Natural killer cell (primary cell): ENCODE measurements around the gene AGPAT1. TPM values are rescaled to one million over a fixed set of nuclear protein-coding genes. Genes with fewer than 3 reads are reported as not detected.

Experiments
- ATAC-seq, 3 donors: fragments of 150-1000 bp in 2 of 3; fragments of 200-7000 bp in 1 of 3; cut with Tn5 transposase; 1 replicate in 1 of 3; 2 replicates in 2 of 3; pipeline ENCODE4 v1.10.0; 2021; ENCODE audit warnings: mild to moderate bottlenecking in 2 of 3, moderate library complexity in 2 of 3
- DNase-seq, 2 donors: peaks; one replicate each; pipeline versions ENCODE4 v3.0.0 to v3.0.0-alpha.2; 2013 to 2021; ENCODE audit warnings: mixed read lengths in 1 of 2
- H3K27ac ChIP-seq: one replicate; pipeline ENCODE4 v1.5.1; 2013; ENCODE audit warnings: mild to moderate bottlenecking, low read length
- H3K27me3 ChIP-seq: one replicate; pipeline ENCODE4 v1.6.1; 2013; ENCODE audit warnings: low read length; ENCODE audit not compliant: control insufficient read depth, insufficient read depth
- H3K36me3 ChIP-seq: one replicate; pipeline ENCODE4 v1.6.1; 2013; ENCODE audit warnings: low read length; ENCODE audit not compliant: control insufficient read depth, insufficient read depth
- H3K4me1 ChIP-seq: one replicate; pipeline ENCODE4 v1.6.1; 2013; ENCODE audit warnings: low read length; ENCODE audit not compliant: control insufficient read depth, insufficient read depth
- H3K4me3 ChIP-seq: one replicate; pipeline ENCODE4 v1.5.1; 2013; ENCODE audit warnings: low read length
- H3K9me3 ChIP-seq: one replicate; pipeline ENCODE4 v1.6.1; 2013; ENCODE audit warnings: low read length; ENCODE audit not compliant: control insufficient read depth, insufficient read depth
- H3K27ac Mint-ChIP-seq, 2 donors: one replicate each; pipeline ENCODE4 v1.8.0; 2022; ENCODE audit warnings: mild to moderate bottlenecking in 2 of 2, mixed read lengths in 2 of 2, moderate library complexity in 1 of 2
- H3K27me3 Mint-ChIP-seq, 2 donors: one replicate each; pipeline ENCODE4 v1.8.0; 2022; ENCODE audit warnings: low read depth in 2 of 2, mixed read lengths in 2 of 2
- H3K36me3 Mint-ChIP-seq: one replicate; pipeline ENCODE4 v1.8.0; 2022; ENCODE audit warnings: mixed read lengths
- H3K4me1 Mint-ChIP-seq, 2 donors: one replicate each; pipeline ENCODE4 v1.8.0; 2022; ENCODE audit warnings: mixed read lengths in 2 of 2
- H3K4me3 Mint-ChIP-seq: one replicate; pipeline ENCODE4 v1.8.0; 2022; ENCODE audit warnings: mild to moderate bottlenecking, moderate library complexity, mixed read lengths
- H3K9me3 Mint-ChIP-seq, 2 donors: one replicate each; pipeline ENCODE4 v1.8.0; 2022; ENCODE audit warnings: mixed read lengths in 2 of 2
- CTCF ChIP-seq: fragments of 200-600 bp; IDR thresholded peaks from one replicate; pipeline ENCODE4 v1.8.0; 2022; ENCODE audit warnings: antibody characterized with exemption
- WGBS: methylation state at CpG from one replicate; pipeline ENCODE4 v1.1.7; 2013; ENCODE audit warnings: missing lambda C conversion rate; ENCODE audit not compliant: insufficient coverage; 5-methylcytosine and 5-hydroxymethylcytosine counted together
- intact Hi-C: fragments of 100-400 bp; cut with micrococcal nuclease; formaldehyde crosslinking; loops from one replicate; pipeline ENCODE4 v1.14.2; 2022
- total RNA-seq, 4 donors: library from RNA; stranded (reverse); fragments of 120-200 nt in 1 of 4; gene quantifications; one replicate each; pipeline versions ENCODE4 v1.2.3 to v1.2.4, GENCODE V29; 2013 to 2022

Gene AGPAT1
- total RNA-seq, 3 donors from 2014 or later (not counting 1 experiment from before 2014, with no cell fraction given), result 29.5 to 31.9 (median 31.2) TPM

- TF ChIP-seq CTCF, result no peak
- Histone ChIP-seq H3K27ac (no peak within 1 kb of the TSS), H3K4me3 (no peak within 1 kb of the TSS), H3K36me3 (peaks cover 7% of the 10 kb centered on the region), H3K4me1 (no peaks in the 10 kb centered on the region), H3K27me3 (no peaks in the 10 kb centered on the region), H3K9me3 (no peaks in the 10 kb centered on the region)
- Mint-ChIP-seq H3K4me3 (no peak within 1 kb of the TSS), H3K4me1 (no peaks in the 10 kb centered on the region), H3K36me3 (no peaks in the 10 kb centered on the region), H3K27ac (no peak within 1 kb of the TSS), H3K27me3 (no peaks in the 10 kb centered on the region), H3K9me3 (no peaks in the 10 kb centered on the region)
- intact Hi-C loops, result no loop called here
- DNase-seq (no peak), ATAC-seq (no peak)
These were observed 11.6 kb downstream of the AGPAT1 start, which contains the start of gene EGFL8 for GRCh38 chr6:32164295-32164694. Gene EGFL8, plus strand, starts transcription at chr6:32164595. Its CDS starts 1,571 bp downstream, at chr6:32166166.

GRCh38 chr6:32163559-32164258, 12.2 kb downstream of the AGPAT1 start:
- Mint-ChIP-seq H3K4me1 (no peaks in the 10 kb centered on the region), H3K27ac (no peak overlapping the region), H3K9me3 (no peaks in the 10 kb centered on the region), H3K27me3 (no peaks in the 10 kb centered on the region), H3K36me3 (no peaks in the 10 kb centered on the region), H3K4me3 (no peak overlapping the region)
- intact Hi-C loops, result no loop called here
- 98% methylated on average over 7 of the region's 7 CpGs for WGBS
- Histone ChIP-seq H3K9me3 (no peaks in the 10 kb centered on the region), H3K27ac (no peak overlapping the region), H3K4me3 (no peak overlapping the region), H3K4me1 (no peaks in the 10 kb centered on the region), H3K36me3 (peaks cover 7% of the 10 kb centered on the region), H3K27me3 (no peaks in the 10 kb centered on the region)
- ATAC-seq (no peak), DNase-seq (no peak)
- no peak for TF ChIP-seq CTCF

GRCh38 chr6:32158052-32158451, 17.8 kb downstream of the AGPAT1 start:
- Mint-ChIP-seq H3K27ac (no peak overlapping the region), H3K4me1 (peaks cover 25 to 26% of the 10 kb centered on the region in 2 donors), H3K27me3 (no peaks in the 10 kb centered on the region), H3K36me3 (peaks cover 6% of the 10 kb centered on the region), H3K4me3 (no peak overlapping the region), H3K9me3 (no peaks in the 10 kb centered on the region)
- peaks cover 28% of the 10 kb centered on the region for H3K4me1 ChIP-seq
- TF ChIP-seq CTCF, result no peak
- H3K4me3 ChIP-seq, result no peak overlapping the region
- H3K27me3 ChIP-seq, result no peaks in the 10 kb centered on the region
- peaks cover 9% of the 10 kb centered on the region for H3K36me3 ChIP-seq
- DNase-seq, result no peak
- no peaks in the 10 kb centered on the region for H3K9me3 ChIP-seq
- no peak overlapping the region for H3K27ac ChIP-seq
- ATAC-seq, result no peak
- intact Hi-C loops, result no loop called here

GRCh38 chr6:32156891-32157290, 19.0 kb downstream of the AGPAT1 start:
- Histone ChIP-seq H3K4me1 (peaks cover 28% of the 10 kb centered on the region), H3K27me3 (no peaks in the 10 kb centered on the region), H3K4me3 (no peak overlapping the region), H3K9me3 (no peaks in the 10 kb centered on the region), H3K27ac (no peak overlapping the region), H3K36me3 (peaks cover 9% of the 10 kb centered on the region)
- Mint-ChIP-seq H3K27me3 (no peaks in the 10 kb centered on the region), H3K4me1 (peaks cover 29% of the 10 kb centered on the region in 2 donors), H3K27ac (no peak overlapping the region), H3K4me3 (no peak overlapping the region), H3K9me3 (no peaks in the 10 kb centered on the region), H3K36me3 (peaks cover 6% of the 10 kb centered on the region)
- no peak for DNase-seq
- intact Hi-C loops, result no loop called here
- WGBS, result 93% methylated on average over 9 of the region's 9 CpGs
- no peak for ATAC-seq
- TF ChIP-seq CTCF, result no peak
